GM08714 (cell line): Measurements from ENCODE around the gene GPI.
A peak's percentile ranks its signal among the peaks of the same experiment; 100 is the strongest.
"Not testable (repeated sequence)": the region's sequence is repeated elsewhere in the genome, so short reads cannot be mapped to it uniquely, and the experiment has no call there.

Source experiments
- H3K4me3 ChIP-seq: fragments of 200-500 bp; sonication (Bioruptor generic); 2 replicates; pipeline ENCODE4 v1.5.1; 2014; ENCODE audit warnings: mild to moderate bottlenecking, low read length, inconsistent platforms
- ZNF274 ChIP-seq: IDR thresholded peaks from 2 replicates; pipeline ENCODE4 v1.6.1; 2012; ENCODE audit warnings: mild to moderate bottlenecking, low read depth, low read length

The GPI gene

GRCh38 chr19:34356875-34357274, 8.1 kb upstream of the GPI start:
- no peak for TF ChIP-seq ZNF274
- H3K4me3 ChIP-seq = no peak overlapping the region

DNA sequence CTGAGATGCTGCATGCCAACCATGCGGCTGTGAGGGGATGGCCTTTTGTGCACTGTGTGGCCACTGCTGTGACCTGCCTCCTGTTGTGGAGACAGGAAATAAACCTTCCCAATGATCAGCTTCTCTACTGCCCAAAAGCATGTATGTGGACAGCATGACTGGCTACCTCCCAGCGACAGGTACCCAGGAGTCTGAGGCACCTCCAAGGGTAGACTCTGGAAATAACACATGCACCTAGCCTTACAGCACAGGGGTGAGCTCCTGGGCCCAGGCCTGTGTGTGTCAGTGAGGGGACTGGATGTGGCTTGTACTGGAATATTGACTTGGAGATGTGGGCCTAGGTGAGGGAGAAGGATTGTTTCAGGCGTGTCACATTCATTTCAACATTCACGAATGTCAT, 7.6 kb upstream of the GPI start:
- no peak for TF ChIP-seq ZNF274
- H3K4me3 ChIP-seq = no peak overlapping the region

GRCh38 chr19:34359140-34359953, 5.6 kb upstream of the GPI start:
- H3K4me3 ChIP-seq = peak overlapping the region; percentile 65; the same call in 1 of the 2 replicates
- no peak for TF ChIP-seq ZNF274

- H3K4me3 ChIP-seq = peak overlapping the region; percentile 65; the same call in 1 of the 2 replicates
- no peak for TF ChIP-seq ZNF274
These were observed 5.1 kb upstream of the GPI start for GRCh38 chr19:34359954-34360315.

- TF ChIP-seq ZNF274 = no peak
These were observed 4.6 kb upstream of the GPI start for GRCh38 chr19:34360354-34360909.

GRCh38 chr19:34362679-34363069, 2.3 kb upstream of the GPI start:
- H3K4me3 ChIP-seq = no peak overlapping the region
- no peak for TF ChIP-seq ZNF274

More at GRCh38 chr19:34360354-34360909, 4.6 kb upstream of the GPI start:
- no peak overlapping the region for H3K4me3 ChIP-seq

DNA sequence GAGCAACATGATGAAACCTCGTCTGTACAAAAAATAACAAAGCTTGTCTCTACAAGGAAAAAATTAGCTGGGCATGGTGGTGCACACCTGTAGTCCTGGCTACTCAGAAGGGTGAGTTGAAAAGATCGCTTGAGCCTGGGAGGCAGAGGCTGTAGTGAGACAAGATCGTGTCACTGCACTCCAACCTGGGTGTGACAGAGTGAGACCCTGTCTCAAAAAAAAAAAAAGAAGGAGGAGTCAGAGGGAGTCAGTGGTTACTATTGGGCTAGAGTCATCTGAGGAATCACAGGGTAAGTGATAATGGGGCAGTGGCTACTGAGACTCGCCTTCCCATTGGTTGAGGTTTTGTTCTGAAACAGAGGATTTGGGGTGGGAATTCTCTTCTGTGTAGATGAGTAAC, 1.9 kb upstream of the GPI start:
- no peak overlapping the region for H3K4me3 ChIP-seq
- no peak for TF ChIP-seq ZNF274

GRCh38 chr19:34363930-34364329, 1.1 kb upstream of the GPI start:
- H3K4me3 ChIP-seq = no peak overlapping the region
- TF ChIP-seq ZNF274 = no peak

GRCh38 chr19:34364462-34364829, 550 bp upstream of the GPI start:
- TF ChIP-seq ZNF274 = no peak
- H3K4me3 ChIP-seq = peak overlapping the region; percentile 48; the same call in 1 of the 2 replicates

GRCh38 chr19:34365463-34366401, 736 bp downstream of the GPI start:
- H3K4me3 ChIP-seq = peak overlapping the region; percentile 84
- TF ChIP-seq ZNF274 = no peak

DNA sequence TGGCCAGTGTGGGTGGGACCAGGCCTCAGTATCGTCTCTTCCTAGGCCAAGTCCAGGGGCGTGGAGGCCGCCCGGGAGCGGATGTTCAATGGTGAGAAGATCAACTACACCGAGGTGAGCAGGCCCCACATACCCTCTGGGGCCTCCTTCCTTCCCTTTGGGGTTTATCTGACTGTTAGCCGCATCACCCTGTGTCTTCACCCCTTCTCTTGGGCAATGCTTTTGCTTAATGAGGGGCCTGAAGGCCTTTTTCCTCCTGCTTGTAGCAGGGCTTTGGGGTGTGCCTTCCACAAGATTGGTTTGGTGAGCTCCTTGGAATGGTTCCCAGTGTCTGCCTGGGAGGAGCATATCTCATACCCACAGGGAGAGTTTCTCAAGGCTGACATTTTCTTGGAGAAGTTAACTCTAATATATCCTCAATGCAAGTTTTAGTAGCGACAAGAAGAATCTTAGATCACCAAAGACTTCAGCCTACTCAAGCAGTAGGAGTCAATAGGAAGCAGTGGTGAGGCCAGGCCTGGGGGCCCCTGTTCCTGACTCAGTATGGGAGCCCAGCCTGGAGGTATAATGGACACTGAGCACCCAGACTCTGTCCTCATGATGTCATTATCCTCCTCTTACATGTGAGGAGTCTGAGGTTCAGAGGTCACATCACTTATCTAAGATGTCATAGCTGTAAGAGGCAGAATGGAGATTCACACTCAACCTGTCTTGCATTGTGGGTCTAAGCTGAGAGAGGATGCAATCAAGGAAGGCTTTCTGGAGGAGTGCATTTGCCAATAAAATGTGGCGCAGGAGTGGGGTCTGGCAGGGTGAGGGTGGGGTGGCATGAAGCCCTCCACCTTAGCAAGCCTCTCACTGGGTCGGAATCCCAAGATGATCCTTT, 2.0 kb downstream of the GPI start:
- TF ChIP-seq ZNF274 = no peak
- no peak overlapping the region for H3K4me3 ChIP-seq

- H3K4me3 ChIP-seq = no peak overlapping the region
- TF ChIP-seq ZNF274 = no peak
These were observed 2.6 kb downstream of the GPI start for GRCh38 chr19:34367624-34367957.

GRCh38 chr19:34368338-34368737, 3.3 kb downstream of the GPI start:
- no peak for TF ChIP-seq ZNF274
- H3K4me3 ChIP-seq = no peak overlapping the region

GRCh38 chr19:34369166-34369565, 4.2 kb downstream of the GPI start:
- H3K4me3 ChIP-seq = not testable (repeated sequence)
